ENCODE results near the gene ZNF527.

DNA sequence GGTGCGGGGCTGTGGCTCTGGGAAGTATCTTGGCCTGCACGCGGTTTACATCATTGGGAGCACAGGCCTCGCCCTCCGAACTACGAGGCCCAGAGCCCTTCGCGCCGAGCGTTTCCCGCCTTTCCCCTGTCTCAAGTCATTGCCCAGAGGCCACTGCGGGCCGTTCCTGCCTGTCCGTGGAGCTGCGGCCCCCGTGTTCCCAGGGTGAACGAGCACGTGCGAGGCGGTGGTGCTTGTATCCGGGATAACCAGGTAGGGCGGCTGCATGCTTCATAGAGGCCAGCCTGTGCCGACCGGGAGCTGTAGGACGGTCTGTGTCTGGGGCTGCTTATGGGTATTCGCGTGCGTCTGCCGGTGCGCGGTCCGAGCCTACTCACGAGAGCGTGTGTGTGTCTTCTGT, 32.5 kb downstream of the ZNF527 start:
- TF ChIP-seq, protein P1, sequence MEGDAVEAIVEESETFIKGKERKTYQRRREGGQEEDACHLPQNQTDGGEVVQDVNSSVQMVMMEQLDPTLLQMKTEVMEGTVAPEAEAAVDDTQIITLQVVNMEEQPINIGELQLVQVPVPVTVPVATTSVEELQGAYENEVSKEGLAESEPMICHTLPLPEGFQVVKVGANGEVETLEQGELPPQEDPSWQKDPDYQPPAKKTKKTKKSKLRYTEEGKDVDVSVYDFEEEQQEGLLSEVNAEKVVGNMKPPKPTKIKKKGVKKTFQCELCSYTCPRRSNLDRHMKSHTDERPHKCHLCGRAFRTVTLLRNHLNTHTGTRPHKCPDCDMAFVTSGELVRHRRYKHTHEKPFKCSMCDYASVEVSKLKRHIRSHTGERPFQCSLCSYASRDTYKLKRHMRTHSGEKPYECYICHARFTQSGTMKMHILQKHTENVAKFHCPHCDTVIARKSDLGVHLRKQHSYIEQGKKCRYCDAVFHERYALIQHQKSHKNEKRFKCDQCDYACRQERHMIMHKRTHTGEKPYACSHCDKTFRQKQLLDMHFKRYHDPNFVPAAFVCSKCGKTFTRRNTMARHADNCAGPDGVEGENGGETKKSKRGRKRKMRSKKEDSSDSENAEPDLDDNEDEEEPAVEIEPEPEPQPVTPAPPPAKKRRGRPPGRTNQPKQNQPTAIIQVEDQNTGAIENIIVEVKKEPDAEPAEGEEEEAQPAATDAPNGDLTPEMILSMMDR (IDR thresholded peaks at IDR 0.05): no peak
- no peak for TF ChIP-seq POLR2A (IDR thresholded peaks at IDR 0.05)
